NCI-H2171 (cell line): Measurements from ENCODE around the gene ARHGAP40.

Experiments
- DNase-seq: peaks from one replicate; lab custom pipeline; 2025; lab: John Stamatoyannopoulos, UW

ARHGAP40 gene

DNA sequence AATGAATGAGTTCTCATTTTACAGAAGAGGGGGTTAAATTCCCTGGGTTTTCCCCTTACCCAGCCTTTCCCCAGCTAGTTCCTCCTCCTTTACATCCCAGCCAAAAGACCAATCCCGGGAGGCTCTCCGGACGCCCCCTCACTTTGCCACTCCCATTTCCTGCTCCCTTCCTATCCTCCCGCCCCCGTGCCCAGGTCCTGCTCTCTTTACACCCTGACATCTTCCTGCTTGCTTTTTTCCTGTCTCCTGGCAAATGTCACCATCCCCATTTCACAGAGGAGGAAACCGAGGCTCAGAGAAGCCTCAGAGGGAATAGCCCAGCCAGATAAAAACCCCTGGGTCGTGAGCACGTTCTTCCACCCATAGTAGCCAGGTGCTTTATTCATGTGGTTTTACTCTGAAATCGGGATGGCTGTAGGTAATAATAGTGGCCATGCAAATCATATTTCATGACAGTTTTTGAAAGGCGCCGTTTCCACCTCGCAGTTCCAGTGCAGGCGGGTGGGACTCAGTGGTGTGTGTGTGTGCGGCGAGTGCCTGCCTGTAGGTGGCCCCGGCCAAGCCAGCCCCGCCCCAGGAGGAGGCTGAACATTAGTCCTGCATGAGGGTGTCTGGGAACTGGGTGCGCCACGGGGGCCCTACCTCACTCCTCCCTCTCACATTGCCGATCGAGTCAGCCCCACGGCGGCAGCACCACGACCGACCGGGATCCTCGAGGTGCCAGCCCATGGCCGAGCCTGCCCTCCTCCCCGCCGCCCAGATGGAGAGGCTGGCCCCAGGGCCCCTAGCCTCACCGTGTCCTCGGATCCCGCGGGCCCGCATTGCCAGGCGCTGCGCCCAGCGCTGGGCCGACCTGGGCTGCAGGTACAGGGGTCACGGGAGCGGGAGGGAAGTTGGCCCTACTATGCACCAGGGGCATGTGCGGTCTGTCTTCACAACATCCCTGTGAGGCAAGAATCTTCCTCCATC lies at the start of gene ARHGAP40:
TSS of gene ARHGAP40 (plus strand) at position 594 of the 969 bp plus-strand sequence.
- peak; percentile 11 for DNase-seq

- no peak for DNase-seq
Observed at GRCh38 chr20:38554986-38555385, 46.6 kb upstream of the ARHGAP40 start.

GRCh38 chr20:38555395-38555794 lies 46.2 kb upstream of the ARHGAP40 start:
- DNase-seq, result no peak

- DNase-seq, result no peak
Observed at GRCh38 chr20:38557174-38557573, 44.4 kb upstream of the ARHGAP40 start.

DNA sequence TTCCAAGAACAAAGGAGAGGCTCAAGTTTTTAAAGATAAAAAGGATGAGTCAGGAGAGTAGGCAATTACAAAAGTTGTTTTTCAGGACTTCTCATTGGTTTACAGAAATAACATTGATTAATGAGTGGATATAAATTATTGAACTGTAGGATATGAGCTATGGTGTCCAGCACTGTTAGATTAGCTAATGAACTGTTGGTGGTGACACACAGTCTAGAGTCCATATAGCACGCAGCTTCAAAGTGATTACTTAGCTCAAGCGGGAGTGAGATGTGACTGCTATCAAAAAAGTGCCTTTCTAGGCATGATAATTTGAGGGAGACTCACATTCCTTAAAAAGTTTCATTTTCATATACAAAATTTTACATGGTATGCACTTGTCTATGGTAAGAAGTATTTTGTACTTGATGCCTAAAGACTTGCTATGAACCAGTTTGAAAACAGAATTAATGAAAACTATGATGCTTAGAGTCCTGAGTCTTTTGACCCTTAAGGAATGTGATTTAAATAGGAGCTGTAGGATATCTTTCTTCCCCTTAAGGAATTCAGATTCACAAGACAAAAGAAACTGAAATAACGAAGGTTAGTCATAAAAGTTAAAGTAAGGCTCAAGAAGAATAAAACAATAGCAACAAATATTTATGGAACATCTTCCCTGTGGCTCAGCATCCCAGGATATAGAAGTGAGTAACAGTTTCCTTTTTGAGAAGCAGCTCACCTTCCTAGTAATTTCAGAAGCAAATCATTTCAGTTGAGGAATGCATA lies 42.8 kb upstream of the ARHGAP40 start:
- DNase-seq, result no peak

GRCh38 chr20:38559764-38560163 lies 41.8 kb upstream of the ARHGAP40 start:
- DNase-seq, result no peak

DNA sequence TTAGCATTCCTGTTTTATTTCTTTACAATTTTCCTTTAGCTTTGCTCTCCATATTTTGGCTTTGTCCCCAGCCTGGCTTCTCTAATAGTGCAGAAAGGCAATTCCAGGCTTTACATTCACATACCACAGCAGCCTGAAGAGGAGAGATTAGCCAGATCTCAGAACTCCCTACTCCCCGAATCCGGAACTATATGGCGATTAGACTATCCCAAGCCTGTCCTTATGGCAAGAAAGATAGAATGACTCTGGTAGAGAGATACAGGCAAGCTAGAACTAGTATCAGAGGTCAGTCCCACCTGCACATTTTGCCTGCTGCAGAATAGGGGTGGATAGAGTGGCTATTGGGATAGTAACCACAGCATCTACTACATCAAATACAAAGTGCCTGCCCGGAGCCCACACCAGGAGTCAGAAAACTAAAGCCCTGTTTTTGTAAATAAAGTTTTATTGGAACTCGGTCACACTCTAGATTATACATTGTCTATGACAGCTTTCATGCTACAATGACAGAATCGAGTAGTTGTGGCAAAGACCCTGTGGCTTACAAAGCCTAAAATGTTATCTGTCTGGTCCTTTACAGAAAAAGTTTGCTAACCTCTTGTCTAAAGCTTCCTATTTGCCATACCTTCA lies 37.7 kb upstream of the ARHGAP40 start:
- no peak for DNase-seq

GRCh38 chr20:38564680-38565079 lies 36.9 kb upstream of the ARHGAP40 start:
- no peak for DNase-seq

DNA sequence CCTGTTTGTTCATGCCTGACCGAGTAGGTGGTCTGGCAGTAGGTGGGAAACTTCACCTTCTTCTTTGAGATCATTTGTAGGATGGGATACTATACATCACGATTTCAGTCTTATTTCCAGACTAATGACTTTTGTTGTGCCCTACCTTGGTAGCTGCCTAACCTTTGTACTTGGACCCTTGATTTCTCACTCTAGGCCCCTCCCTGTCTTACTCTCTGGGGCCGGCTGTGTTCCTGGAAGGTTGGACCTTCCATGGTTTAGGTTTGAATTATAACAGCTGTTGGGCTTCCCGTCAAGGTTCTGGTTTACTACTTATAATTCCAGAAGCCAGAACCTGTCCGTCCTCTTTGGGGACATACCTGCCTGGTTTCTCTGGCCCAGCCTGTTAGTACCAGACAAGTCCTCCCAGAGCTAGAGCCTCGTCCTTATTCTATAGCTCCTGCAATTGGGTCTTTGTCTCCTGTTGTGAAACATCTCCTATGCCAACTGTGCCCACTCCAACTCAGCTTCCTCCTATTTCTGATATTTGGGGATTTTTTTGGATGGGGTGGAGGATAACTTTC lies 35.5 kb upstream of the ARHGAP40 start:
- no peak for DNase-seq

DNA sequence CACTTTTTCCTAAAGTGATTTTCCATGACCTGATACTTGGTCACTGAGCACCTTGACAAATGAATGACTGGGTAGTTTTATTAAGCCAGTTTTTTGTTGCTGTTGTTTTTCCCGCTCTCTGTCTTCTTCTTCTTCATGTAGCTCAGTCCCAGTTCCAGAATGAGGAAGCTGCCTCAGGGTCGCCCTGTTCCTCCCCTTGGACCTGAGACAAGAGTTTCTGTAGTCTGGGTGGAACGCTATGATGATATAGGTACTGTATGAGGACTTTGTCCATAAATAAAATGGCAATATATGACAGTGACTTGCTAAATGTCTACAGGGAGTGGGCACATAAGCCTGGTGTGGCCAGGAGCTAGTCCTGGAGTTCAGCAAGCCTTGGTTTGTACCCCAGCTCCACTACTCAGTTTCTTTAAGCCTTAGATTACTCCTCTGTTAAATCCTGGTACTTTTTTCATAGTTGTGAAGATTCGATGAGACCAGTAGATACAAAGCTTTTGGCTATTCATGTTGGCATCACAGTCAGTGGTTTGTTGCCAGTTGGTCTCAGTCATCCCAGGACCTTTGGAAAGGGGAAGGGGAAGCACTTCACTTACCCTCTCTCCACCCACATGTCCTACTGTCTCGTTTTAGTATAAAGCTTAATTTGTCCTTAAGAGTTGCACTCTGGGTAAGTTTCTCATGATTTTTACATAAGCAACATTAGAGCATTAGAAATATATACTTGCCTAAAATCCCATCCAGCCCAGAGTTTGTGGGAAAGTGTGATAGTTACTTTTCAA lies 31.7 kb upstream of the ARHGAP40 start:
- DNase-seq, result no peak

DNA sequence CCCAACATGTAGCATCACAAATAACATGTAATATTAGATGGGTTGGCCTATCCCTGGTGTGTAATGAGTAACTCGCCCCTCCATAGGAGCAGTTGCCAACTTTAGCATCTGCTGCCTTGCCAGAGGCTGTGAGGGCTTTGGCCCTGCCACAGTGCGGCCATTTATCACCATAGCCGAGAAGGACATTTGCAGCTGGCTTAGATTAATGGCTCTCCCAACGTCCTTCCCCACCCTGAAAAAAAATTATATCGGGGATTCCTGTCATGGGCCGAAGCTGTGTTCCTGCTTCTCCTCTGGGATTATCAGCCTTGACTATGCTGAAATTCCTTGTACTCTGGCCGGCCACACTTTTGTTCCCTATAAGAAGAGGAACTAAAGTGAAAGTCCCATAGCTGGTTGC lies 28.2 kb upstream of the ARHGAP40 start:
- DNase-seq, result no peak

DNA sequence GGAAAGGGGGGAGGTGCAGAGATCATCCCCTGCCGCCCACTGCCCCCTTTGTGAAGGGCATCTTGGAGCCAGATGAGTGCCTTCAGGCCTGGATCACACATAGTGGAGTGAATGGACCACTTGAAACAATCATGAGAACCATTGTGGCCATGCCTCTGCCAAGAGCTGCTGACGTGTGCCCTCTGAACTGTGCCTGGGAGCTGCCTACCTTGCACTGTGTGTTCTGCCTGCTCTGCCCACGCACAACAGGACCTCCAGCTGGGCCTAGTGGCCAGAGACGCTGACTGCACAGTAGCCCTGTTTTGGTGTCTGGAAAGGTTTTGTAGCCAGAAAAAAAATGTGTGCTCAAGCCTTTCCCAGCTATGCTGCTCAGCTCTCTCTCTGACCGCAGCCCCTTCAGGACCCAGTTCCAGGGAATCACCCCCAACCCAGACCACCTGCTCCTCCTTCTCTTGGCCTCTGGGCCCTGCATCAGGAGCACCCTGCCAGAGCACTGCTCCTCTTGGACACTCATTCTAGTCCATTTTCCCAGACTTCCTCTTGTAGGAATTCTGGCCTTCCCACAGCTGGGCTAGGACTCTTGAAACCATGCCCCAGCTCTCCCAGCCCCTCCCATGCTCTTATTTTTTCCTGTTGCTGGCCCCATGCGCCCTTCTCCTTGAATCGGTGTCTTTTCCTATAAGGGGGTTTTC lies 22.2 kb upstream of the ARHGAP40 start:
- no peak for DNase-seq

GRCh38 chr20:38579921-38580320 lies 21.7 kb upstream of the ARHGAP40 start:
- DNase-seq, result no peak

DNA sequence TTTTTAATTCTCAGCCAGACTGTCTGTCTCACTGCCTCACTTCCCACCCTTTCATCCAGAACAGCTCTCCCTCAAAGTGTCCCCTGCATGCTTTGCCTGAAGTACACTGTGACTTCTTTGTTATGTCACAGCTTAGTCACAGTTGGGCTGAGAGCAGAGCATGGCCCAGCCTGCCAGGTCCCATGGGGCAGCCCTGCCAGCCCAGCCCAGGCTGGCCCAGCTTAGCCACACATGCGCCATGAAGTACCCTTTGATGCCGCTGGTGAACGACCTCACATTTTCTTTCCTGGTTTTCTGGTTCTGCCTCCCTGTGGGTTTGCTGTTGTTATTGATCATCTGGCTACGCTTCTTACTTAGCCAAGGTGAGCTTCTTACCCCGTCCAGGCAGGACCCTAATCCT lies 20.6 kb upstream of the ARHGAP40 start, which contains the start of gene ADIG:
TSS of gene ADIG (plus strand) at position 185 of the 400 bp plus-strand sequence. CDS start at position 239, 54 bp downstream.
- DNase-seq, result no peak

DNA sequence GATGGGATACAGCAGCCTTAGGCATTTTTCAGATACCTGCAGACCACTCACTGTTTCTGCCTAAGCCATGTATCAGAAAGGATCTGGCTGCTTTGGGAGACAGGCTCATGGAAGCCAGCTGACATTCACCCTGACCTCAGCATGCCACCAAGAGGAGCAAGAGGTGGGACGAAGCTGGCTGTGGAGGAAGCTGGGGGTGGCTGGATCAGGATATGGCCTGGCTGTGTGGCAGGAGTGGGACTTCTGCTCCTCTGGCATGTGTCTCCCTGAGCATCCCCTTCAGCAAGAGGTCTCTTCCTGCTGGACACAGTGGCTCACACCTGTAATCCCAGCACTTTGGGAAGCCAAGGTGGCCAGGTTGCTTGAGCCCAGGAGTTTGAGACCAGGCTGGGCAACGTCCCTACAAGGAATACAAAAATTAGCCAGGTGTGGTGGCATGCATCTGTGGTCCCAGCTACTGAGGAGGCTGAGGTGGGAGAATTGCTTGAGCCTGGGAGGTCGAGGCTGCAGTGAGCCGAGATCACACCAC lies 19.7 kb upstream of the ARHGAP40 start:
- DNase-seq, result no peak

DNA sequence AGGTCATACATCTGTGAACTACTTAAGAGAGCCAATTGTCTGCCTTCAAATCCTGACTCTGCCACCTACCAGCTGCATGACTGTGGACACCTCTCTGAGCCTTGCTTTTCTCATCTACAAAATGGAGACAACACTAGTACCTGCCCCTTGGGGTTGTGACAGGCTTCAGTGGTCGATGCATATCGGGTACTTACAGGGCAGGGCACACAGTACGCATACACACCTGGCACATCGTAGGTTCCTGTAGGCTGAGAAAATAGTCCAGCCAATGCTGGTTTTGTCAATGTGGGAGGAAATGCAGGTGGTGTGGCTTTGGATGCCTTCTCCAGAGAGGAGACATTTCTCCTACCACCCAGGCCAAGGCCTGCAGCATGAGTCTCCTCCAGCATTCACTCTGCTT lies 18.3 kb upstream of the ARHGAP40 start:
- no peak for DNase-seq

GRCh38 chr20:38584099-38584763 lies 17.4 kb upstream of the ARHGAP40 start:
- DNase-seq, result no peak

DNA sequence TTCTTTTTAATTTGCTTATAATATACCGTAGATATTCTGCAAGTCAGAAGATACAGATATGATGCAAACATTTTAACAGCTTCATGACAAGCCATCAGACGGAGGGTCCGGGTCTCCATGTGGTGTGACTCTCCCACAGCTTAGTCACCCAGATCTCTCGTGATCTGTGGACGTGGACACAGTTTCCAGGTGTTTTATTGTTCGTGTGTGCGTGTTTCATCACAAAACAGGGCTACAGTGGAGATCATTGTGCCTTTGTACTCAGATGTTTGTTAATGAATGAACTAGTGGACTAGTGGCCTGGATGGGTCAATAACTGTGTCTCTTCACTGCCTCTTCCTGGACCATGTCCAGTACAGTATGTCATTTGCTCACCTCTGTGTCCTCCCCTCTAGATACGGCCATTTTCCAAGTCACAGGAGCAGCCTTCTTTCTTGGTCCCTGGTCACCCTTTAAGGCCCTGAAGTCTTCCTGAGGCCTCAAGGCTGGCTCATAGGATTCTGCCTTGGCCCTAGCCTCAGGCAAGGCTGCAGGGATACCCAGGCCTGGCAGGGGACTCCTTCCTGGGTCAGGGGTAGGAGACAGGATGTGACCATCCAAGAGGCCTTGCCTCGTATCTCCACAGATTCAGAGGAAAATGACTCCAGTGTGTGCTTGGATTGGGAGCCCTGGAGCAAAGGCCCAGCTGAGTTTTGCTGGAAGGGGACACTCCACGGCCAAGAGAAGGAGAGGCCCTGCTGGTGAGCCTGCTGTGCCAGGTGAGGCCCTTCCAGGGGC lies 16.0 kb upstream of the ARHGAP40 start:
- DNase-seq, result no peak

GRCh38 chr20:38586181-38586525 lies 15.5 kb upstream of the ARHGAP40 start:
- no peak for DNase-seq
